ENCODE data around the gene PLA2G4B.

DNA sequence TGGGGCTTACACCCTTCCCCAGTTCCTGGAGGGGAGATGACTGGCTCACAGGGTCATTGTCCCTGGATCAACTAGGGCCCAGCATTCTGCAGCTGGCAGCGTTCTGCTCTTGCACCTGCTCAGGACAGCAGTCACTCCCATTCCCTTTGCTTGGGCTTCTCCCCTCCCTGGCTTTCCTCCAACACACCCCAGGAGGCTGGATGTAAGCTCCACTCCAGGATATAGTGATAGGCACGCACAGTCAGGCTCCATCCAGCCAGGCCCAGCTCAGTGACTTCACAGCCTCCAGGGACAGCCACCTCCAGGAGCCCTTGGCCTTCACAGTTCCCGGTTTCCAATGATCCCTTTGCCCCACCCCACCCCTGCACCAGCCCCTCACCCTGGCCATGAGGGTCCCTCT lies 53.3 kb downstream of the PLA2G4B start:
- TF ChIP-seq POLR2A (IDR thresholded peaks at IDR 0.05): no peak
- TF ChIP-seq, protein P1, sequence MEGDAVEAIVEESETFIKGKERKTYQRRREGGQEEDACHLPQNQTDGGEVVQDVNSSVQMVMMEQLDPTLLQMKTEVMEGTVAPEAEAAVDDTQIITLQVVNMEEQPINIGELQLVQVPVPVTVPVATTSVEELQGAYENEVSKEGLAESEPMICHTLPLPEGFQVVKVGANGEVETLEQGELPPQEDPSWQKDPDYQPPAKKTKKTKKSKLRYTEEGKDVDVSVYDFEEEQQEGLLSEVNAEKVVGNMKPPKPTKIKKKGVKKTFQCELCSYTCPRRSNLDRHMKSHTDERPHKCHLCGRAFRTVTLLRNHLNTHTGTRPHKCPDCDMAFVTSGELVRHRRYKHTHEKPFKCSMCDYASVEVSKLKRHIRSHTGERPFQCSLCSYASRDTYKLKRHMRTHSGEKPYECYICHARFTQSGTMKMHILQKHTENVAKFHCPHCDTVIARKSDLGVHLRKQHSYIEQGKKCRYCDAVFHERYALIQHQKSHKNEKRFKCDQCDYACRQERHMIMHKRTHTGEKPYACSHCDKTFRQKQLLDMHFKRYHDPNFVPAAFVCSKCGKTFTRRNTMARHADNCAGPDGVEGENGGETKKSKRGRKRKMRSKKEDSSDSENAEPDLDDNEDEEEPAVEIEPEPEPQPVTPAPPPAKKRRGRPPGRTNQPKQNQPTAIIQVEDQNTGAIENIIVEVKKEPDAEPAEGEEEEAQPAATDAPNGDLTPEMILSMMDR (IDR thresholded peaks at IDR 0.05): no peak
